ENCODE results near the gene ESYT1.

Gene ESYT1

DNA sequence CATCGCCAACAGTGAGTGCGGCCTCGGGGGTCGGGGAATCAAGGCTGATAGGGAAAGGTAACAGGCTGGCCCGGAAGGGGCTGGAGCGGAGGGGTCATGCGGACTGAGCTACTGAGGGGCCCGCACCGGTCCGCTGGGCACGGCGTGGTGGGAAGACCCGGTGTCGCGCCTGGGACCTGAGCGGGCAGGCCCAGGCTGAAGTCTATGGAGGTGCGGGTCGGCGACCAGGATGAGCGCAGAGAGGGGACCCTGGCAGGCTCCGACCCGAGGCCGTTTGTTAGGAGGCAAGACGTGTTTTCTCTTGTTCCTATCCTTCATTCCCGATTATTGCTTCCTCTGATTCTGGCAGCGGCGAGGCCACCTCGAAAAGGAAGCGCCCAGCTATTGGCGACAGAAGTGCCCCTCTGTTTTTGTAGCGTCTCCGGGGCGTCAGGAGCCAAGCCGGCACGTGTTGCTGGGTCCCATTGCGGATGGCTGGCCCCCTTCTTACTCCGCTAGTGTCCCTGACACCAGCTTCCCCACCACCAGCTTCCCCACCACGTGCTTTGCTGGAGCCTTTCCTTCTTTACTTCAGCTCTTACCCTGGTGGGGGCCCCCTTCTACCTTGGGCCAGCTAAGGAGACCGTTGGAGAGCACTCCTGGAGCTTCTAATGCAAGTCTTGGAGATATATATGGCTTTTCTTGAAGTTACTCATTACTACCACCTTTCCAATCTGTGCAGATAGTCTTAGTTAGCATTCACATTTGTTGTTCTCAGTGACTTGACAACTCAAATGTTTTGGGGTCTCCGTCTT, 23.1 kb upstream of the ESYT1 start:
- peak; percentile 34 for DNase-seq

DNA sequence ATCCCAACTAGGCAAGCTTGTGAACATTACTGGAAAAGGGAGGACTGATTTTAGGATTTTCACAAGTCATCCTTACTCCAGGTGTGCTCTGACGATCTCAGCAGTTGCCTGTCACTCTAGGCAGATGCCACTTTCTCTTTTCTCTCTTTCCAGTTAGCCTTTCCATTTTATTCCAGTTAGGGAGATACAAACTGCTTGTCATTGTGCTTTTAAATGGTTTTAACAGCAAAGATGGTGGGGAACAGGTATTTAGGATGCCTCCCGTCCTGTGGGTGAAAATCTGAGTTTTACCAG, 22.5 kb upstream of the ESYT1 start:
- no peak for DNase-seq

DNA sequence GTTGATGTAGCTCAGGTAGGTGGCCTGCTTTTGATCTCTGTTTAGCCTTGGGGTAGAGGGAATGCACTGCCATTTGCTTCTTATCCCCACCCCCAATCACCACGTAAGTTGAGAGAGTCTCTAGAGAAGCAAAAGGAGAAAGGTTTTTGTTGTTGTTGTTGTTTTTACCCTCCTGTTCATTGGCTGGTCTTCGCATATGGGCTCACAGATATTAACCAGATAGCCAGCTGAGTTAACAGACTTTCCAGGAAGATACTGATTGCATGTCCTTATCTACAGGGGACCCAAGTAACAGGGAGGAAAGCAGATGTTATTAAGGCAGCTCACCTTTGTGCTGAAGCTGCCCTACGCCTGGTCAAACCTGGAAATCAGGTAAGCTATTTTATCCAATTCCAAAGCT, 20.8 kb upstream of the ESYT1 start:
- no peak for DNase-seq

DNA sequence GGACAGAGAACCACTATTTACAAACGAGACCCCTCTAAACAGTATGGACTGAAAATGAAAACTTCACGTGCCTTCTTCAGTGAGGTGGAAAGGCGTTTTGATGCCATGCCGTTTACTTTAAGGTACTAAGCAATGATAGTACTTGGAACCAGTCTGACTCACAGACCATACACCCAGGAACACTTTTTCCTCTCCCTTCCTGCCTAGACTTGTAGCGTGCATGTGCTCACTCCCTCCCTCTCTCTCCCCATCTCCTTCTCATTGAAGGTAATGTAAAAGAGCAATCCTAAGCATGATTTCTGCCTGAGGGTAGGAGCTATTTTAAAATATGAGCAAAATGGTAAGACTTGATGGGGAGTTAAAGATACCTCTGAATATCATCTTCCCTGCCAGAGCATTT, 17.5 kb upstream of the ESYT1 start:
- DNase-seq: no peak

DNA sequence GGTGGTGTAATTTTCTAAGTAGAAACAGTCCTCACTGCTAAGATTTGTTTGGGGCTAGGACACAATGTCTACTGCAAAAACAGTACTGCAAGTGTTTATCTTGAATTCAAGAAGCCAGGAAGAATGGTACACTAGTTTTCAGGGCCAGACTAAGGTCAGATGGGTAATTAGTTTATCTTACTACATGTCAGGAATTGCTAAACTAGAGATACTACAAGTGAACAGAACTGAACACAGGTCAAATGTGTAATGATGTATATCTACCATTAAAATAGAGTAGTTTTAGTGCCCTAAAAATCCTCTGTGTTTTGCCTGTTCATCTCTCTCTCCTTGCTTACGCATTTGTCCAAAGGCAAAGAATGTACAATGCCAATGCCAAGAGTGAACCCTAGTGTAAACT, 14.0 kb upstream of the ESYT1 start:
- no peak for DNase-seq

DNA sequence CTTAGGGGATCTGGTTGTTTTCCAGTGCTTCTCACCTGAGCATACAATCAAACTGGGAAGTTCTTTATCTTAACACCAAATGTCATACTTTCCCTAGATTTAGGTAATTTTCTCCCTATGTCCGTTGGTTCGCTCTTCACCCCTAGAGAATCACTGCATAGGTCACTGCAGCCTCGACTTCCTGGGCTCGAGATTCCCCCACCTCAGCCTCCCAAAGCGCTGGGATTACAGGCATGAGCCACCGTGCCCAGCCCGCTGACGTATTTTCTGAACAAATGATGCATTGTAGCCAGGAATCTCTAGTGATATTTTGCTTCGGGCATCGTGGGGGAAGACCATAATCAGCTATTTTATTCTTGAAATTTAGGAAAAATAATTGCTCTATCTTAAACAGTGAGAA, 12.7 kb upstream of the ESYT1 start:
- DNase-seq: no peak

DNA sequence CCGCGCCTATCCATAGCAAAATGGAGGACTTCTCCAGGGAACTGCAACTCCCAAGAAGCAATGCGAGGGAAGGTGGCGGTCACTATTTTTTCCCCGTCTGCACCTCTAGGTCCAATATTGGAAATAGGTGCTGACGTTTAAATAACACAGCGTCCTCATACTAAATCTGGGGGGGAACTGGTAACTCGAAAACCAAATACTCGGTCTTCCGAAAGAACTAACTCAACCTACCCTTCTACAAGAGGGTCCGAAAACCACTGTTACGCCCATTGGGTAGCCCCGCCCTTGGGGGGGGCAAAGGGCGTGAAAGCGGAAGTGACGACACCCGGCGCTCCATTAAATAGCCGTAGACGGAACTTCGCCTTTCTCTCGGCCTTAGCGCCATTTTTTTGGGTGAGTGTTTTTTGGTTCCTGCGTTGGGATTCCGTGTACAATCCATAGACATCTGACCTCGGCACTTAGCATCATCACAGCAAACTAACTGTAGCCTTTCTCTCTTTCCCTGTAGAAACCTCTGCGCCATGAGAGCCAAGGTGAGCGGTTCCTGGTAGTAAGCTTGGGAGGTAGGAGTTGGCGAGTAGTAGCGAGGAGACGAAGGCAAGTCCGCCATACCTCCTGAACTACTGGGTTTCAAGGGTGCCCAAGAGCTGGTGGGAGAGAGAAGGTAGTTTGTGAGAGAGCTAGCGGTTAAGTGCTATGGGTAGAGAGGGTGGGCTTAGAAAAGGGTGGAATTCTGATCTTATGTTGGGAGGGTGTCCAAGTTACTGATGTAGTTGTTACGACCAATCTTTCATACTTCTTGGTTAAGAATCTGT, 11.6 kb upstream of the ESYT1 start, which contains the start of gene RPL41:
TSS of gene RPL41 (plus strand) at position 367 of the 815 bp plus-strand sequence.
- DNase-seq: peak; percentile 96

DNA sequence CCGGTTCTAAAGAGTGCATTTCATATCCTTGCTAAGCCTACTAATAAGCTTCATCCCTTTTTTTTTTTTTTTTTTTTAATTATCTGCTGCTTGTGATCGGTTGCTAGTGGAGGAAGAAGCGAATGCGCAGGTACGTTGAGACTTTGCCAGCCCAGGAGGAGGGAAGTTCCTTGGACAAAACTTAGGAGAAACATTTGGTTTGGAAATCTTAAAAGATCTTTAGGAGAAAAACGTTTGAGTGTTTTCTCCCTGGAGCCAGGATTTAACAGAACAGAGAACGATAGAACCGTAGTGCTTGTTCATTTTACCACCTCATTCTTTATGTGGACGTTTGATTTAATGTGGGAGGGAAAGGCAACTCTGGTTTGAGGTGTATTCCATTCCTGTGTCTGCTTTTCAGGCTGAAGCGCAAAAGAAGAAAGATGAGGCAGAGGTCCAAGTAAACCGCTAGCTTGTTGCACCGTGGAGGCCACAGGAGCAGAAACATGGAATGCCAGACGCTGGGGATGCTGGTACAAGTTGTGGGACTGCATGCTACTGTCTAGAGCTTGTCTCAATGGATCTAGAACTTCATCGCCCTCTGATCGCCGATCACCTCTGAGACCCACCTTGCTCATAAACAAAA, 10.9 kb upstream of the ESYT1 start:
- DNase-seq: peak; percentile 41

DNA sequence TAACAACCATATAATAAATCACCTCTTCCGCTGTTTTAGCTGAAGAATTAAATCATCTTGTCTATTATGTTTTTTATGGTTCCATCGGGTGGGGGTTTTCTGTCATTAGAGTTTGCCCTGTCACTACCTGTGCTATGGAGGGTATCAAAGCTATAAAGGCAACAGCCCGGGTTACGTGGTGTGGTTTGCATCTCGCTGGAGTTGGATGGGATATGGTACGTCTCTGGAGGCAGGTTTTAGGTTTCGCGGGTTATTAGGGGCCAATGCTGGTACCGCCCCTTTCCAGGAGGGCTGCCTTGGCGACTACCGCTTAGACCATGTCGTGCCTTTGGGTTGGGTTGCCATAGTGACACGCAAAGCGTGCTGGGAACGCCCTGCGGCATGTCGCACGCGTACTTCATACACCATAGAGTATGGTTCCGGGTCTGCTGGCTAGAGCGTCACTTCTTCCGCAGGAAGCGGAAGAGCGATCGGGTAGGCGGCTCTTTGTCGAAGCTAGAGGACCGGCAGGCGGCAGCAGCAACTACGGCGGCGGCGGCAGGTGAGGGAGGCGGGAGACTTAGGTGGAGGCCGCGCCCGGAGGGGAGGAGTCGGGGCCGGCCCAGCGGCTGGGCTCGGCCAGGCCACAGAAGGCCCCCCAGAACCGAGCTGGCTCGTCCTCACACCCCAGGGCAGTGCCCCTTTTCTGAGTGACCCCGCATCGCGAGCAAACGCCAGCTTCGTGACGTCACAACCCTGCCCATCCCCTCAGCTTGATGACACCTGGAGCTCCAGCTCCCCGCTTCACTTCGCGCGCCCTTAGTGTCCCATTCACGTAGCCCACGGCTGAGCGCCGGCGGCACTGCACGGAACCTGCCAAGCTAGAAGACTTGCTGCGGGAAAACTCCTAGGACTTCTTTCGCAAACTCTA, 10.0 kb upstream of the ESYT1 start, which contains the start of gene ZC3H10:
TSS of gene ZC3H10 (plus strand) at position 489 of the 910 bp plus-strand sequence. CDS start 2,297 bp downstream, outside the sequence.
- DNase-seq: peak; percentile 99

DNA sequence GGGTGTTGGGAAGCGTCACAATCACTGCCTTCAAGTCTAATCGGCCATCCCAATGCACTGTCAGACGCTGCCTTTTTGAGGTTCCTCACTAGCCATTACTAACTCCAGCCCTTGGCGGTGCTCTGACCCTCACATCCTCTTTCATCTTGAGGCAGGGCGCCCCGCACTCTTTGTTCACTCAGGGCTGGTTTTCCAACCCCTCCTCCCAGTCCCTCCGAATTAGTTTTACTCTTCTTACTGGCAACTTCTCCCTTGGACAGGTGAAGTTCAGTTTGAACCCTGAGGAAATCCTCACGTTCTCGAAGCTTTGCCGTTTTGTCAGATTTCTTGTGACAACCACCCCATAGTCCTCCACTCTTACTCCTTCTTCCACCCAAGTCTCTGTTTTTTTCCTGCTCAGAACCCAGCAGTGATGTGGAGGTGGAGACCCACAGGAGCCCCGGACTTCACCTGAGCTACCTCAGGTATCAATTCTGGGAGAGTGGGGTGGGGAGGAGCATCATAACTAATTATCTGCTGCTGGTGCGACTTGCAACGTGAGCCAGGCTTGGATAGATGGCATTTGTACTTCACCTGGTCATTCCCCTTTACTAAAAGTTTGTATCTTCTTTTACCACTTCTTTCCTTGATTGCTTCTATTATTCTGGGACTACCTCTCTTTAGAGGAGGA, 9.2 kb upstream of the ESYT1 start:
- peak; percentile 24 for DNase-seq

DNA sequence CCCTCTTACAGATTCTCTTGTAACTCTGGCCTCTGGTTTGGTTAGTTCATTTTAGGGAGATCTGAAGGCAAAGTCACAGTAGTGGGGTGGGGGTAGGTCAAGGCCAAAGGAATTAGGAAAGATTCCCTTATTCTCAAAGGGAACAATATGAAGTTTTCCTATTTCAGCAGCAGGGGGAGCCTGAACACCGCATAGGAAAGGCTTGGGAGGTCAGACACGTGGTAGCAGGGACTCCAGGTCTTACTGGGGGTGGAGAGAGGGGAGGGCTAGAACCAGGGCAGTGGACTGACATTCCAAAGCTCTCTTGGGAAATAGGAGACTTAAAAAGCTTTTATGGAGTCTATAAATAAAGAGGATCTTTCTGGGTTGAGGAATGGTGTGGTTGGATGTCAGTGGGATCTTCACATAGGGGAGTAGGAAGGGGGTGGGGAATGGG, 8.7 kb upstream of the ESYT1 start:
- DNase-seq: peak; percentile 90

DNA sequence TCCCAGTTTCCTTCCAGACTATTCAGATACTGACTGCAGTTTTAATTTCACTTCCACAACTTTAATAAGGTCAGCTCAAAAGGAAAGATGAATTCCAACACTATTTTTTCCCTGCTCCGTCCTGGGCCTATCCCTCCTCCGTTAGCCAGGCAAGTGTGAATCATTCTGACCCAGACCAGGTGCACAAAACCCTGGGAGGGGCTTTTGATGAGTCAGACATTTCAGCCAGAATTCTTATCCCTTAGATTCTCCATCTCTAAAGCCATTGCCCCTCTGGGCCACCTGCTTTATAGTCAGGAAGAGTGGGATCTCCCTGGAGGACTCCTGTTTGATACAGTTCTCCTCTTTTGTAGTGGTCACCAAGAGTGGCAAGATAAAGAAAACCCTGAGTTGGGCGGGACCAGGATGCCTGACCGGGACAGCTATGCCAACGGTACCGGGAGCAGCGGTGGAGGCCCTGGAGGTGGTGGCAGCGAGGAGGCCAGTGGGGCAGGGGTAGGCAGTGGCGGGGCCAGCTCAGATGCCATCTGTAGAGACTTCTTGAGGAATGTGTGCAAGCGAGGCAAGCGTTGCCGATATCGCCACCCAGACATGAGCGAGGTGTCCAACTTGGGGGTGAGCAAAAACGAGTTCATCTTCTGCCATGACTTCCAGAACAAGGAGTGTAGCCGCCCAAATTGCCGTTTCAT, 7.8 kb upstream of the ESYT1 start:
- DNase-seq: no peak

DNA sequence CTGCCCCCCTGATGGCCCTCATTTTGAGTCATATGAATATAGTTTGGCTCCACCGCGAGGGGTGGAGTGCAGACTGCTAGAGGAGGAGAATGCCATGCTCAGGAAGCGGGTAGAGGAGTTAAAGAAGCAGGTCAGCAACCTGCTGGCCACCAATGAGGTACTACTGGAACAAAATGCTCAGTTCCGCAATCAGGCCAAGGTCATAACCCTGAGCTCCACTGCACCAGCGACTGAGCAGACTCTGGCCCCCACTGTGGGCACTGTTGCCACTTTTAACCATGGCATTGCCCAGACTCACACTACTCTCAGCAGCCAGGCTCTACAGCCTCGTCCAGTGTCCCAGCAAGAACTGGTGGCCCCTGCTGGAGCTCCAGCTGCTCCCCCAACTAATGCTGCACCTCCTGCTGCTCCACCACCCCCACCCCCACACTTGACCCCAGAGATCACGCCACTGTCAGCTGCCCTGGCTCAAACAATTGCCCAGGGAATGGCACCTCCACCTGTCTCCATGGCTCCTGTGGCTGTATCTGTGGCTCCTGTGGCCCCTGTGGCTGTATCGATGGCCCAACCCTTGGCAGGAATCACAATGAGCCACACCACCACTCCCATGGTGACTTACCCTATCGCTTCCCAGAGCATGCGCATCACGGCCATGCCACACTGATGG, 6.7 kb upstream of the ESYT1 start:
- DNase-seq: no peak

DNA sequence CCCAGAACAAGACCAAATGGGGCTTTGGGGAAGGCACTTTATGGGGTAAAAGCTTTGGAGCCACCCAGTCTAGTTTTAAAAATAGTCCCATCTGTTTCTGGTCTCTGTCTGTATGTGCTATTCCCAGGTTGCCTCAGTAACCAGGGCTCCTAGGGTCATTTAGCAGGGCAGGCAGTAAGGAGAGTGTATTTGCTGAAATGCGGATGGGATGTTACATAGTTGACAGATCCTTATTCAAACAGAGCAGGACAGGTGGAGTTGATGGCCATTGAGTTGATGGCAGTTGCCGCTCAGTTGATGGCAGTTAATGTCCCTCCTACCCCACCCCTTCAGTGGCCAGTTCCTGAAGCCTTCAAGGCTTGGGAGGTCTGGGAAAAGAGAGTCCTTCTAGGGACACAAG, 5.4 kb upstream of the ESYT1 start:
- DNase-seq: peak; percentile 79

DNA sequence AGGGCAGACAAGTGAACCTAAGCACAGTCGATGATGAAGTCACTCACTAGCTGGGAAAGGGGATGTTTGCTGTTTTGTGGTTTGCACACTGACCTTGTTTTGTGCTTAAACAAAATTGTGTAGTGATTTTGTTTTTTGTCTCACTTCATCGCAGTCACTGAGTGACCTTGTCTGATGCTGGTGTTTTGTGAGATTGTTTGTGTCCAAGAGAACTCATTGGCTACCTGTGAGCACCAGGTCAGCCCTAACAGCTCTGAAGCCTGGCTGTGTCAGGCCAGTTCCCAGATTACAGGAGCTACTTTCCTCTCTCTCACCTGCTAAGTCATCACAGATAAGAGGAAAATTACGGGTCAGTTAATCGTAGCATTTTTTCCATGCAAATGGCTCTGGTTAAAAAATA, 3.9 kb upstream of the ESYT1 start:
- no peak for DNase-seq

DNA sequence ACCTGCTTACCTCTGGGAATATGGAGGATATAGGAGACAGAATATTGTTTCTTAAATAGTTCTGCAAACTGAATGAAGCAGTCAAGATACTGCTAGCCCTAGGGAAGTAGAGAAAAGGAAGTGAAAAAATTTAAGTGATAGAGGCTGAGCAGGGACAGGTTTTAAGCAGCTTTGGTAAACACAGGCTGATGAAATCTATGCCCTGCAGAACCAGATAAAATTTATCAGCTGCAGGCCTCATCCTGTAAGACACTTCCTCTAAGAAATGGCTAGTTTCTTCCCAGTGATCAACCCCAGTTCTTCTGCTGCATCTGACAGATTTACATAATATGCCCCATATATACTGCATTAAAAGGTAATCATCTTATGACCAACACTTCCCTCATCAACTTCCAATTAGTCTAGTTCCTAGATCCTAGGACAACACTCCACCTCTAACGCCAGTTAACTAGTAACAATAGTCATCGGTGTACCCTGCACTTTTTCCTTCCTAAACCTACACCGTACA, 1.3 kb upstream of the ESYT1 start:
- DNase-seq: no peak

DNA sequence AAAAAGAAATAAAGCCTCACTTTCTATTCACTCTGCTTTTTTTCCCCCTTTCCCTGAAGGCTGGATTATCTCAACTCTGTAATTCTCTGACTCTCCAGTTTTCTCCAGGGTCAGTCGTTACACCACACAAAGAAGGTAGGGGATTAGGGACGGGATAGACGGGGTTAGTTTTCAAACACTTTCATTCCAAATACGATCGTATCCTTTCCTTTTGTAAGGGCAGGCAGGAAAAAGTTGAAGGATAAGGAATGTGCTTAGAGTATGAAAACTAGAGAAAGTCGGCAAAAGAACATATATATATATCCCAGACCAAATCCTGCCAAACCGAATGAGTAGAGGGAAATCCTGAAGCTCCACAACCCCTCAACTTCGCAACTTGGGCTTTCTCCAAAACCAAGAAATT, 581 bp upstream of the ESYT1 start:
- DNase-seq: no peak

DNA sequence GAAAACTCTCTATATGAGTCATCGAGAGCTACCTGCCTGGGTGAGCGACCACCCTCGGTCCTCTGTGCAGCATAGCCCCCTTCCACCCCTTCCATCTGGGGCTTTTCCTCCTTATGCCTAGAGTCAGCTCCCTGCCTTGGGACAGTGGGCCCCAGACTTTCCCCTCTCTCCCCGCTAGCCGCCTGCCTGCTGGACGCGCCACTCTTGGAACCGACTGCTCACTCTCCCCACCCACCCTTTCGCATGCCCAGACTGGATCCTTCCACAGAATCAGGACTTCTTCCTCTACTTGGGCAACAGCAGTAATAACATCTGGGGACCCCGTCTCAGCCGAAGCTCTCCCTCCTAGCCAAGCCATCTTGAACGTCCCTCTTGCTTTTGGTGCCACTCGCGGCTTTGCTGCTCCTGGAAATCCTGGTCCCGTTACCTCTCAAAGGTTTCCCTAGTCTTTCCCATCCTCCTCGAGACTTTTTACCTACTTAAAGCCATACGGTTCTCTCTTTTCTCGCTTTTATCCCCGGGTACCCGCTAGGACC, 671 bp downstream of the ESYT1 start:
- no peak for DNase-seq

DNA sequence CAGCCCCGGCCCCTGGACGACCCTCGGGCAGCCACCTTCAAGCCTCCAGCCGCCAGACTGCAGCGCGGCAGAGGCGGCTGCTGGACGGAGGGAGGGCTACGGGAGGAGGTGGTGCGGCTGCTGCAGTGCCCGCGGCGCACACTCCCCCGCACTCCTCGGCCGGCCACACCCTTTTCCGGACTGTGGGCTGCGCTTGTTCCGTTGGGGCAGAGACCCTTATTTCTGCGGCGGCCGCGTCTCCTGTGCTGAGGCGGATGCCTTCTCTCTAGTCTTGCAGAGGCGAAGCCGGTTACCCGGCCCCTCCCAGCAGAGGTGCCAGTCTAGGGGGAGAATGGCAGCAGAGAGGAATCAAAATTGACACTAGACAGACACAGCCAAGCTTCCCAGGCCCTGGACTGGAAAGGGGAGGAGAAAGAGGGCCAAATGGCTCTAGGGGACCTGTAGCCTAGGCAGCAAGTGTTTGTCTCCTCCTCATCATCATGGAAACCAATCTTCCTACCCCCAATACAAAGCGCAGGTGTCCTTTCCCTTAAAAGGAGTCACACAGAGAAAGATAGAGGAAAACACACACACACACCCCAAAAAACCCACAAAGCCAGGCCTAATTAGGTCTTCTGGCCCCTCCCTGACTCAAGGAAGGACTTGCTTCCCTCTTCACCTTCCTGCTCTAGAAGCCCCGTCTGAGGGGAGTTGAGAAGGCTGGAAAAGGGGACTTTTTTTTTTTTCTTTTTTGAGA, 1.3 kb downstream of the ESYT1 start:
- DNase-seq: peak; percentile 81

All from NCI-H146 (cell line).